HepG2 (cell line): ENCODE data around the gene MED20. TPM values are rescaled to one million over a fixed set of nuclear protein-coding genes. Genes with fewer than 3 reads are reported as not detected.

Experiments
- ATAC-seq: fragments of 200-7000 bp; cut with Tn5 transposase; 3 replicates; pipeline ENCODE4 v1.9.1; 2020; ENCODE audit warnings: mild to moderate bottlenecking, moderate library complexity
- BruUV-seq: library from RNA; stranded (reverse); fragments of 400-500 nt; replicated peaks from 2 replicates; lab custom pipeline; 2021; lab: Mats Ljungman, UMichigan
- CTCF ChIA-PET: fragments of 300-600 bp; formaldehyde crosslinking; extraction: SDS; loops from one replicate; lab custom pipeline; 2021; ENCODE audit warnings: low total read pairs, inconsistent platforms, low intra/inter-chr PET ratio; lab: Yijun Ruan, JAX
- POLR2A ChIA-PET: fragments of 350-600 bp; sonication (Branson Sonifier 250); formaldehyde crosslinking; loops from one replicate; lab custom pipeline; 2020; ENCODE audit warnings: antibody characterized with exemption, inconsistent platforms; lab: Yijun Ruan, JAX
- DNase-seq: peaks from one replicate; pipeline ENCODE4 v3.0.0-alpha.2; 2015; ENCODE audit warnings: low spot score
- FAIRE-seq: peaks from 3 replicates; lab custom pipeline; 2011; peaks lifted over from hg19 to GRCh38; lab: Jason Lieb, UNC
- H2AFZ ChIP-seq: one replicate; pipeline ENCODE4 v1.6.1; 2011; ENCODE audit warnings: low read length, inconsistent platforms
- H3K27ac ChIP-seq: fragments of 300-600 bp; 3 replicates; pipeline ENCODE4 v1.8.0; 2011; ENCODE audit warnings: mixed run types, mild to moderate bottlenecking, mixed read lengths, low read length, inconsistent platforms; ENCODE audit not compliant: insufficient read depth; ENCODE audit errors: extremely low read length
- H3K27me3 ChIP-seq, 2 experiments: fragments of 200-600 bp in 1 of 2; 2 replicates in 1 of 2; 3 replicates in 1 of 2; pipeline versions ENCODE4 v1.6.0 to v1.8.0; 2011; ENCODE audit warnings: low read length in 2 of 2, mild to moderate bottlenecking in 2 of 2, moderate library complexity in 2 of 2, inconsistent platforms in 1 of 2; ENCODE audit not compliant: insufficient read depth in 2 of 2, control insufficient read depth in 1 of 2
- H3K36me3 ChIP-seq, 2 experiments: fragments of 200-600 bp in 1 of 2; replicated peaks in 1 of 2; 2 replicates in 1 of 2; 3 replicates in 1 of 2; pipeline versions ENCODE4 v1.5.1 to v1.8.0; 2011; ENCODE audit warnings: low read length in 2 of 2, inconsistent platforms in 1 of 2; ENCODE audit not compliant: insufficient read depth in 2 of 2, control insufficient read depth in 1 of 2
- H3K4me1 ChIP-seq: 2 replicates; pipeline ENCODE4 v1.5.1; 2012; ENCODE audit warnings: low read length, inconsistent platforms; ENCODE audit not compliant: insufficient read depth
- H3K4me2 ChIP-seq: 2 replicates; pipeline ENCODE4 v1.6.0; 2011; ENCODE audit warnings: low read depth, low read length, inconsistent platforms
- H3K4me3 ChIP-seq, 3 experiments: fragments of 200-600 bp in 1 of 3; sonication (generic), shearing (Covaris generic) in 1 of 3; replicated peaks in 1 of 3; 2 replicates each; pipeline ENCODE4 v1.5.1; 2011 to 2016; ENCODE audit warnings: low read length in 3 of 3, inconsistent platforms in 2 of 3, low read depth in 2 of 3, mild to moderate bottlenecking in 2 of 3, control low read depth in 1 of 3, mixed read lengths in 1 of 3; ENCODE audit not compliant: insufficient read depth in 1 of 3
- H3K79me2 ChIP-seq: one replicate; pipeline ENCODE4 v1.6.1; 2011; ENCODE audit warnings: low read length, inconsistent platforms; ENCODE audit not compliant: insufficient read depth
- H3K9ac ChIP-seq: 2 replicates; pipeline ENCODE4 v1.6.0; 2011; ENCODE audit warnings: mild to moderate bottlenecking, low read depth, low read length, inconsistent platforms; ENCODE audit not compliant: insufficient read depth
- H3K9me3 ChIP-seq: 2 replicates; pipeline ENCODE4 v1.5.1; 2012; ENCODE audit warnings: mild to moderate bottlenecking, low read length
- H4K20me1 ChIP-seq: 2 replicates; pipeline ENCODE4 v1.6.0; 2011; ENCODE audit warnings: inconsistent platforms, mild to moderate bottlenecking, low read length, moderate library complexity; ENCODE audit not compliant: insufficient read depth
- AGO2 ChIP-seq: fragments of 200-400 bp; formaldehyde crosslinking; optimal IDR thresholded peaks from 2 replicates; pipeline ENCODE3; 2017; ENCODE audit warnings: mild to moderate bottlenecking, low read depth, low read length, moderate library complexity
- GATA4 ChIP-seq: sonication (generic); IDR thresholded peaks from 2 replicates; pipeline ENCODE4 v1.6.1; 2016; ENCODE audit warnings: antibody characterized with exemption, low read depth, borderline replicate concordance
- RBFOX2 ChIP-seq: fragments of 200-400 bp; formaldehyde crosslinking; IDR thresholded peaks from 2 replicates; pipeline ENCODE4 v1.6.1; 2017; ENCODE audit warnings: low read depth, mild to moderate bottlenecking, low read length
- ZNF142 ChIP-seq: sonication (generic); formaldehyde crosslinking; IDR thresholded peaks from 2 replicates; pipeline ENCODE4 v1.4.0; 2020; ENCODE audit warnings: missing genetic modification reagents
- ZNF281 ChIP-seq: sonication (generic); formaldehyde crosslinking; IDR thresholded peaks from 2 replicates; pipeline ENCODE4 v1.4.0; 2020; ENCODE audit warnings: missing genetic modification reagents, borderline replicate concordance
- ZNF501 ChIP-seq: sonication (generic); formaldehyde crosslinking; IDR thresholded peaks from 2 replicates; pipeline ENCODE4 v1.5.1; 2020; ENCODE audit warnings: mild to moderate bottlenecking, moderate library complexity, missing genetic modification reagents
- ZNF646 ChIP-seq: sonication (generic); formaldehyde crosslinking; IDR thresholded peaks from 2 replicates; pipeline ENCODE4 v1.9.0; 2021; ENCODE audit warnings: mild to moderate bottlenecking, missing genetic modification reagents
- ZNF782 ChIP-seq: sonication (generic); formaldehyde crosslinking; IDR thresholded peaks from 2 replicates; pipeline ENCODE4 v1.4.0; 2020; ENCODE audit warnings: missing genetic modification reagents, mild to moderate bottlenecking, borderline replicate concordance
- WGBS: methylation state at CpG from one replicate; pipeline ENCODE4 v1.1.6; 2017; ENCODE audit warnings: low lambda C conversion rate; 5-methylcytosine and 5-hydroxymethylcytosine counted together
- in situ Hi-C: cut with HindIII; loops from 2 replicates; pipeline ENCODE4 v1.10.0; 2017; ENCODE audit warnings: low pct_unique_long_range_greater_than_20kb; ENCODE audit not compliant: extremely low pct_ligation_motif_present
- intact Hi-C: fragments of 100-400 bp; cut with micrococcal nuclease; formaldehyde crosslinking; loops from one replicate; pipeline ENCODE4 v1.10.0; 2022; ENCODE audit not compliant: unreplicated experiment
- polyA plus RNA-seq, 8 experiments: library from polyadenylated mRNA; depleted of rRNA in 3 of 8; stranded (reverse) in 7 of 8; unstranded in 1 of 8; fragments of >200 nt; fragmentation: Illumina TruSeq in 4 of 8; extraction: Trizol in 4 of 8; gene quantifications; 2 replicates each; pipeline versions ENCODE4 v1.2.1 to v1.2.3, GENCODE V29; 2011 to 2016; ENCODE audit warnings: low read depth in 4 of 8, missing spikeins in 1 of 8, mixed read lengths in 1 of 8; ENCODE audit not compliant: insufficient read depth in 1 of 8
- total RNA-seq, 5 experiments: library from RNA; depleted of rRNA; stranded (reverse); fragments of >200 nt; fragmentation: Illumina TruSeq; extraction: Trizol; gene quantifications; 2 replicates each; pipeline ENCODE4 v1.2.3, GENCODE V29; 2016; ENCODE audit warnings: low read depth in 1 of 5

The MED20 gene
- total and polyA plus RNA-seq, 2 of the 13 experiments (the other 11 are each of a cell fraction or from before 2014, with no cell fraction given) = 28.1 to 41.1 TPM

- Histone ChIP-seq H3K36me3 (peaks cover 56 to 74% of the 10 kb centered on the region in 2 experiments), H3K9ac (no peak overlapping the region), H3K79me2 (peaks cover 3% of the 10 kb centered on the region), H3K27ac (no peak overlapping the region), H3K9me3 (no peaks in the 10 kb centered on the region), H3K4me3 (no peak overlapping the region), H2AFZ (no peak overlapping the region)
- CTCF ChIA-PET = no interaction called here
- intact Hi-C loops (no loop called here), in situ Hi-C loops (no loop called here)
- no peak for DNase-seq
- POLR2A ChIA-PET = interaction anchor here (1.2 to 7.4 kb wide), 2 partner anchors 10 to 11 kb away, joined by 5 to 45 read pairs; partner anchors contain the start of genes BYSL, CCND3 and MED20
- BruUV-seq = TSS peak; percentile 15
- TF ChIP-seq GATA4 (no peak), ZNF281 (CRISPR knock-in tag) (no peak), AGO2 (peak; percentile 64), ZNF782 (CRISPR knock-in tag) (no peak), ZNF646 (CRISPR knock-in tag) (no peak), ZNF142 (CRISPR knock-in tag) (no peak), RBFOX2 (peak; percentile 47; the same call in 1 of the 2 replicates), ZNF501 (no peak)
- TF ChIP-seq, all 625 proteins: peak for 2
- FAIRE-seq (no peak), ATAC-seq (no peak)
- Histone ChIP-seq H3K4me1 (peaks cover 11% of the 10 kb centered on the region), H3K4me2 (no peak overlapping the region), H3K27me3 (no peaks in the 10 kb centered on the region), H4K20me1 (peaks cover 7% of the 10 kb centered on the region; the same call in 1 of the 2 replicates)
- 96% methylated on average over 15 of the region's 15 CpGs for WGBS
Measured at GRCh38 chr6:41932378-41932777, 11.4 kb upstream of the MED20 start.
